IPS-11a (cell line): ENCODE measurements around the gene TMEM156.
"Not testable (repeated sequence)": the region's sequence is repeated elsewhere in the genome, so short reads cannot be mapped to it uniquely, and the experiment has no call there.

ENCODE experiments used
- H3K4me3 ChIP-seq: one replicate; pipeline ENCODE4 v1.5.1; 2013; ENCODE audit warnings: low read depth, low read length, control low read depth

The TMEM156 gene

DNA sequence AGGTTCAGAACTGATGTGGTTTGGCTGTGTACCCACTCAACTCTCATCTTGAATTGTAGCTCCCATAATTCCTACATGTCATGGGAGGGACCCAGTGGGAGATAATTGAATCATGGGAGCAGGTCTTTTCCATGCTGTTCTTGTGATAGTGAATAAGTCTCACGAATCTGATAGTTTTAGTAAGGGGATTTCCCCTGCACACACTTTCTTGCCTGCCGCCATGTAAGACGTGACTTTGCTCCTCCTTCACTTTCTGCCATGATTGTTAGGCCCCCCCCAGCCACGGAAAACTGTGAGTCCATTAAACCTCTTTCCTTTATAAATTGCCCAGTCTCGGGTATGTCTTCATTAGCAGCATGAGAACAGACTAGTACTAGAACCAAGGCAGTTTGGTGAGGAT lies 73.0 kb downstream of the TMEM156 start:
- H3K4me3 ChIP-seq: not testable (repeated sequence)

DNA sequence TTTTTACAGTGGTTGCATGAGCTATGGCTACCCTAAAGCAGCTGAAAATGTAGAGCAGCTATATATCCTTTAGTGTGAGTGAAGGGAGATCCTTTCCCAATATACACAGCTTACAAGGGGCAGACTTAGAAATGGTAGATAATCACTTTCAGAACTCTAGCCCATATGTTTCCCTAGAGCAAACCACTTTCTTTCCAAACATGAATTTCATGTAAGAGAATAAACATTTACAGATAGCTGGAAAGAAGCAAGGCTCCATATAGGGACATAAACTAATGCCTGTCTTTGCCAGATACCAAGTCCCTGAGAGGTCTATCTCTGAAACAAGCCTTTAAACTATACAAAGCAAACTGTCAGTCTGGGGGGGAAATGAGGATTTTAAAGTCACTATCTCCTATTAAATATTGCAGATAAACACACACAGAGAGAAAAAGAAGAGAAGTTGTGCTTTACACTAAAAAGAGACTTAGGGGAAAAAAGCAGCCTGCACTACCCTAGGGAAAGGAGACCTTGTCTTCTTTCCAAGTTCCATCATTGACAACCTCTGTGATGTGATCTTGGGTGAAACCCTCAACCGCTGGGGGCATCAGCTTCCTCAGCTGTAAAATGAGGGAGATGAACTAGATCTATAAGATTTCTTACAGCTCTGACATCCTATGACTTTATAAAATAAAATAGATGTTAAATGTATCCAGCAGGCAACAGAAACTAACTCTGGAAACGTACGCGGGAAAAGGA lies 73.6 kb downstream of the TMEM156 start:
- no peak overlapping the region for H3K4me3 ChIP-seq

DNA sequence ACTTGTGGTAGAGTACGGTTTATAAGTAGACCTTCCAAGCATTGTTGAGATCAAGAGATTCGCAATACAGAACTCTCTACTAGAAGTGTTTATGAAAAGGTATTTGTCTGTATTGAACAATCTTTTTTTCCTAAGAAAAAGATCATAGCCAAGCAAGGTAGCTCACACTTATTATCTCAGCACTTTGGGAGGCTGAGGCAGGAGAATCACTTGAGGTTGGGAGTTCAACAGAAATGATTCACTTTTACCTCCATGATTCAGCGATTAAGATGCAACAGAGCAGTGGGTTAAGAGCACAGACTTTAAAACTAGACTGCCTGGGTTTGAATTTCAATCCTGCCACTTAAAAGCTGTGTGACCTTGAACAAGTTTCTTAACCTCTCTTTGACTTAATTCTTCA lies 74.3 kb downstream of the TMEM156 start:
- H3K4me3 ChIP-seq: no peak overlapping the region

DNA sequence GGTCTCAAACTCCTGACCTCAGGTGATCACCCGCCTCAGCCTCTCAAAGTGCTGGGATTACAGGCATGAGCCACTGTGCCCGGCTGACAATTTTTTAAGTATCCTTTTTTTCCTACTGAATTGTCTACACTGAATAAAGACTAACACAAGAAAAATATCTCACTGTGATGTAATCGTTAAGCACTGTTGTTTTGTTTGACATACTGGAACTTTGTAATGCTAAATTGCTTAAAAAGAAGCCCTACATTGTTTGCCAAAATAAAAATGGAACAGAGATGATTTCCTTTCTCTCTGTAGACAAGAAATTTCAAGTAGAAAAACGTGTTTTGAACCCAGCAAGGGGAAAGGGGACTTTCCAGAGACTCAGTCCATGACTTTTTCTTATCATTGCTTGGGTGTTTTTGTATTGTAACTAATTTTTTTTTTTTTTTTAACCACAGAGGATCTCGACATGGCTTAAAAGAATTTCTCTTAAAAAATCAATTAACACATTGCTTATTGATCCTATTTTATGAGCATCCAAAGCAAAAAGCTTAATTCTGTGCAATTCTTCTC lies 74.9 kb downstream of the TMEM156 start:
- no peak overlapping the region for H3K4me3 ChIP-seq

DNA sequence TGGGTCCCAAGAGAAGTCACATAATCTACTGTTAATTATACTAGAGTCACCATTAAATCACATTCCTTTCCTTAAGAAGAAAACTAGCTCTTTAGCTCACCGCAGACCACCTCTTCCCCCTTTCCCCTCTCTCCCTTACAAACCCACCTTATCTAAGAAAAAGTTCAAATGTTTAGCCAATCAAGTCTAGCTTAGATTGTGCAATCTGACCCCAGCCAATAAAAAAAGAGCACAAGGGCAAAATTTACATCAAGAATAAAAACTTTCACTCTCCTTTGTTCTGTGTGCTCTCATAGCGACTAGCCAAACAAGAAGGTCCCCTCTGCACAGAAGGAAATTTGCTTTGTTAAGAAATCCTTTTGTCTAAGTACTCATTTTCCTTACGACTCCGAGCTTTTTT lies 76.3 kb downstream of the TMEM156 start:
- no peak overlapping the region for H3K4me3 ChIP-seq

DNA sequence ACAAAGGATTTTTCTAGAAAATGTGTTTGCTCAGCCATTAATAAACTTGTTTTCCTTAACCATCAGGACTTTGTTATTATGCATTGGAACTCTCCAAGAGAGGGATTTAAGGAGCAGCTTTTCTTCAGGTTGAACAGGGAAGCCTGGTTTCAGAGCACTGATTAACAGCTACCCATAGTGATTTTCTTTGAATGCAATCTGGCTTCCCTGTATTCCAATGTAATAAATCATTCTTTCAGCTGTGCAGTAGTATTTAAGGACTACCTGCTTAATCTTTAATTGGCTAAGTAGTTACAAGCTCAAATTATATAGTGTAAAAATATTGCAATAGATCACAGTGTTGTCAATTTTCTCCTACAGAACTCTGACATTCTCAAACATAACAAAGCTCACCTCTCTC lies 77.5 kb downstream of the TMEM156 start:
- no peak overlapping the region for H3K4me3 ChIP-seq

DNA sequence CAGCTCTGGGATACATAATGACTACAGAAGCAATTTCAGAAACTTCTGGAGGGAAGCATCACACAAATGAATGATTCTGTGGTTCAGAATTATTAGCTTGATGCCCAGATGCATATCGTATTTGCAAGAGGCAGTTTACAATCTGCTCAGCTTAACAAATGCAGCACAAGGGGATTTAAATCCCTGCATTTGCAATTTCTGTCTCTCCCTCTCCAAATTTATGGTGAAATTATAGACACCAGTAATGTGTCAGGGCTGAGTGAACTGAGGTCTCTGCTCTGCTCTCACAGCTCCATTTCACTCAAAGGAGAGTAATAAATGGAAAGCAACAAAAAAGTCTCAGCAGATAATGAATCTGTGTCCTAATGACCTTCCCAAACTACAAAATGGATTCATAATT lies 80.2 kb downstream of the TMEM156 start:
- no peak overlapping the region for H3K4me3 ChIP-seq

DNA sequence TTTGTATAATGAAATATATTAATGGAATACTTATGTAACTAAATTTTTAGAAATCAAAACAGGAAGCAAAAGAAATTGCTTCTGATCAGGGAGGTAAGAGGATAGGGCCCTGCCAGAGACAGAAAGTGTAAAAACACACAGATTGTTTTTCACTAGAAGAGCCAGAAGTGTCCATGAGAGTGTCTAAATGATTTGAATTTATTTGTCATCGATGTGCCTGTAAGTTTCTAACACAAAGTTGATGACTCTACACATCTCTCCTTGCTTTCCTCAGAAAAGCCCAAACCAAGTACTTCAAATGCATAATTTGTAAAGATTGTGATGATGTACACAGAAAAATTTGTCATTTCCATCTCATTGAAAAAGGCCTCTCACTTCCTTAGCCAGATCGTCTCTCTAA lies 80.6 kb downstream of the TMEM156 start:
- H3K4me3 ChIP-seq: no peak overlapping the region

DNA sequence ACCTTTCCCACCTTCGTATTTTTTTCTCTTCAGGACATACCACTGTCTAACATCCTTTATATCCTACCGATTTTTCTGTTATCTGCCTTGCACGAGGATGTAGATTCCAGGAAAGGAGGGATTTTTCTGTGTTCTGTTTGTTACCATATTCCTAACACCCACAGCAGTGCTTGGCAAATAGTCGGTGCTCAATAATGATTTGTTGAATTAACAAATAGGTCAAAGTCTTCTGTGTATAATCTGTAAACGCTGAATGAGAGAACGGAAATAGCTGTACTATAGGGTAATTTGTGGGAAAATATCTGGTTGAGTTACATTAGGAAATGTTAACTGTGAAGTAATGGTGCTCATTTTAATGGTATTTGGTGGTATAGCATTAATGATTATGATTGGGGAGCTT lies 81.5 kb downstream of the TMEM156 start:
- H3K4me3 ChIP-seq: no peak overlapping the region

DNA sequence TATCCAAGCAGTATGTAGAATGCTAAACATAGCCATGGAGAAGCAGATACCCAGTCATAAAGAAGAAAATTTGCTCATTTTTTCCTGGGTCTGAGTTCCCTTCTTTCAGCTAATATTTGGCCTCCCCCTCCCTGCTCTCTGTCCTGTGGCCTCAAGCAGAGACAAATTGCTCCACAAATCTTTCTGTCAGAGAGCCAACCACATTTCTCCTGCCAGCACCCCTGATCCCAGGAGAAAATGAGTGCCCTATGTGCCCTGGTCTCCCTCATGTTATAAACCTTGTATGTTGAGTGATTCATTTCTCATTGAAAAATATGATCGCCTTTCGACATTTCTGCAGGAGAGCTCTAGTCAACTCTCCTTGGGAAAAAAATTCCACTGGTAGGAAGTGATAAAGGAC lies 82.0 kb downstream of the TMEM156 start:
- no peak overlapping the region for H3K4me3 ChIP-seq

DNA sequence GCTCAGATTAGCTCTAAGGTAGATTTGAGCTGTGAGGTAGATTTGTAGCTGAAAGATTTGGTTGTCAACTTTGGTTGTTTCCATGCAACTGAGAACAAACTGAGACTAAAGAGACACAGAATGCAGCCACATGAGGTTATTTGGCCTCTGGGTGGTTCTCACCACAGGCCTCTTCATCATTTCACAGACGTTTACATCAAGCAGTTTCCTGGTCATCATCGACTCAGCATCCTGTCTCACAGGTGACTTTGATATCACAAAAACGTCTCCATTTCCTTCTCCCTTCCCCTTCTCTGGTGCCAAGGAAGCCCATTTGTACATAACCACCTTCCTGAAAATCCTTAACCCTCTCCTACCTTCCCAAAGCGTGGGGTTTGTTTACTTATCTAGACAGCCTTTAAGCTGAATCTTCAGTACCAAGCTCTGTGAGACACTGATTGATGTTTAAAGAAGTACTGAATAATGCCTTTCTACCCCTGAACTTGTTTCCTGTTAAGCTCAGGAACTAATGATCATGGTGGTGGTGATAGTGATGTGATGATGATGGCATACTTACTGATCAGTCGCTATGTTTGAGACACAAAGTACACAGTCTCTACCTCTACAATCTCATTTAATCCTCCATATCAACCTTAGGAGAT lies 82.7 kb downstream of the TMEM156 start:
- H3K4me3 ChIP-seq: no peak overlapping the region

DNA sequence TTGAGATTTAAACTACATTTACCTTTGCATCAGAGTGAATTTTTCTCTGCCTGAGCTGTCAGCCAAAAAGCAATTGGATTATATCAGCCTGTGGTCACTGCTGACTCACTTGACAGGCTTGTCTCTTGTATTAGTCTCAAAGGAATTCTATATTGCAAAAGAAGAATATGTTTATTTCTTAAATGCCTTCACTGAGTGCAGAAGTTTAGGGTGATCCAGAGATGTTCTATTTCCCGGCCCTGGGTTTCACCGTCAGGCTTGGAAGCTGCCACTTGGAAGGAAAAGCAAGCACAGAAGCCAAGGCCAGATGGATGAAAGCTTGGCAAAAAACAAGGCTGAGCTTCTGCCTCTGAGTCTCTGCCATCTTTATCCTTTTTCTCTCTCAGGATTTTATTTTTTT lies 83.7 kb downstream of the TMEM156 start:
- no peak overlapping the region for H3K4me3 ChIP-seq

DNA sequence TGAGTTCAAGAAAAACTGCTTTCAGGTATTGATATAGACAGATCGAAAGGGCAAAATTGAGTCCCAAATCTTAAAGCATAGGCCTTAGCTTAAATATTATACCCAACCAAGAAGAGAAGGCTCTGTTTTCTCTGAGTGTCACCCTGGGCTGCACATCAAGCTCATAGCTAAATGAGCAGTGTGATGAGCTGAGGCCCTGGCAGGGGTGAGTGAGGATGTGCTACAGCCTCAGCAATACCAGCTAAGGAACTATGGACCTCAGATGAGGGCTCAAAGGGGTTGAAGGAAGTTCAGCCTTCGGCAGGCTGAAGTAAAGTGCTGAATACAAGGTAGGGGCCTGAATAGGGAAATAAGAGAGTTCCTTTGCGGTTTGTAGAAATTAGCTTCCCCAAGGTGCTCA lies 85.3 kb downstream of the TMEM156 start:
- H3K4me3 ChIP-seq: no peak overlapping the region

DNA sequence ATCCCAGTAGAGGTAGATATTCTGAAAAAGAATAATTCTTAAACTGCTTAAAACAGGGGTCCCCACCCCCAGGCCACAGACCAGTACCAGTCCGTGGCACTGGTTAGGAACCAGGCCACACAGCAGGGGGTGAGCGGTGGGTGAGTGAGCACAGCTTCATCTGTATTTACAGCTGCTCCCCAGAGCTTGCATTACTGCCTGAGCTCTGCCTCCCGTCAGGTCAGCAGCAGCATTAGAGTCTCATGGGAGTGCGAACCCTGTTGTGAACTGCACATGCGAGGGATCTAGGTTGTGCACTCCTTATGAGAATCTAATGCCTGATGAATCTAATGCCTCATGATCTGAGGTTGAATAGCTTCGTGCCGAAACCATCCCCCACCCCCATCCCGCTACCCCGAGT lies 87.8 kb downstream of the TMEM156 start:
- H3K4me3 ChIP-seq: no peak overlapping the region

DNA sequence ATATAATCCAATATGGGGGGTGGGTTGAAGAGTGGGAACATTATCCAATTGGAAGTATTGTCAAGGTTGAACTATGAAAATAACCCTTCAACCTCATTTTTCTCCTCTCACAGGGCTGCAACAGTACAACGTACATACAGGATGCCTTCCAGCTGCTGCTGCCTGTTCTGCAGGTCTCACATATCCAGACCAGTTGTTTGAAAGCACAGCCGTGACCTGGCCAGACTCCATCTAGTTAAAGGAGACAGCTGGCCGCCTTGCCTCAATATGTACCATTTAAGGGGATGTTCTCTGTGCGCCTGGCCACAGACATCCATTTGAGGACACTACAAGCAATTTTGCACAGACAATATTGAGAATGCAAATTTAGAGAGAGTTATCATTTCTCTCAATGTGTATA lies 88.9 kb downstream of the TMEM156 start:
- no peak overlapping the region for H3K4me3 ChIP-seq

DNA sequence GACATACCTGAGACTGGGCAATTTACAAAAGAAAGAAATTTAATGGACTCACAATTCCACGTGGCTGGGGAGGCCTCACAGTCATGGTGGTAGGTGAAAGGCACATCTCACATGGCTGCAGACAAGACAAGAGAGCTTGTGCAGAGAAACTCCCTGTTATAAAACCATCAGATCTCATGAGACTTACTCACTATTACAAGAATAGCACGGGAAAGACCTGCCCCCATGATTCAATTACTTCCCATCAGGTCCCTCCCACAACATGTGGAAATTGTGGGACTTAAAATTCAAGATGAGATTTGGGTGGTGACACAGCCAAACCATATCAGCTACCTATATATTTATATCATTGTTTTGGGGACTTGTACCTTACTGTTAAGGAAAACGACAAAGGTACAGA lies 90.3 kb downstream of the TMEM156 start:
- H3K4me3 ChIP-seq: not testable (repeated sequence)

DNA sequence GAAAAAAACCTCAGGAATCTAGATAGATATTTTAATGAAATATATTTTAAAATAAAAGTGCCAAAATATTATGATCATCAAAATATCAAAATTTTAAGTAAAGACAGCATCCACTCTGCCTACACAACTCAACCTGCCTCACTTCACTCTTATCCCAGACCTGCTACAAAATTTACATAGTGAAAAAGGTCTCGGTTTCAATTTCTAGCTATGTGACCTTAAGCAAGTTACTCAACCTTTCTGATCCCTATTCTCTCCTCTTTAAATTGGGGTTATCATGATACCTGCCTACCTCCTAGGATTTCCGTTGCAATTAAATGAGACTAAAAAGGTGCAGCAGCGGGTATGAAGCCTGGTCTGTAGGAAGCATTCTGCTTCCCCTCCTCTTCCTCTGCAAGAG lies 91.7 kb downstream of the TMEM156 start:
- no peak overlapping the region for H3K4me3 ChIP-seq

DNA sequence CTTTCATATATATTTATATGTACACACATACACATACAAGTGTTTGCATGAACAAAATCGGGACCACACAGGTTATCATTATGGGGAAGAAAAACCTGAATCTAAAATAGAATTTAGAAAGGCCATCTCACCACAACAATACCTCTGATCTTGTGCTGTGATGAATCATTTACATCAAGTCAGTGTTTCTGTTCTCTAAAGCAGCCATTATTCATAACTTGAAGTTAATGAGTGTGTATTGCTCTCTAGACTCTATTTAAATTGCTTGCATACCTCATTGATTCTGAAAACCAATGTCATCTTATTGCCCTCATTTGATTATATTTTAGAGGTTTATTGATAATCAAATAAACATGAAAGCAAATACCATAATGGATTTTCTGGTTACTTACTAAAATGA lies 93.0 kb downstream of the TMEM156 start:
- no peak overlapping the region for H3K4me3 ChIP-seq

DNA sequence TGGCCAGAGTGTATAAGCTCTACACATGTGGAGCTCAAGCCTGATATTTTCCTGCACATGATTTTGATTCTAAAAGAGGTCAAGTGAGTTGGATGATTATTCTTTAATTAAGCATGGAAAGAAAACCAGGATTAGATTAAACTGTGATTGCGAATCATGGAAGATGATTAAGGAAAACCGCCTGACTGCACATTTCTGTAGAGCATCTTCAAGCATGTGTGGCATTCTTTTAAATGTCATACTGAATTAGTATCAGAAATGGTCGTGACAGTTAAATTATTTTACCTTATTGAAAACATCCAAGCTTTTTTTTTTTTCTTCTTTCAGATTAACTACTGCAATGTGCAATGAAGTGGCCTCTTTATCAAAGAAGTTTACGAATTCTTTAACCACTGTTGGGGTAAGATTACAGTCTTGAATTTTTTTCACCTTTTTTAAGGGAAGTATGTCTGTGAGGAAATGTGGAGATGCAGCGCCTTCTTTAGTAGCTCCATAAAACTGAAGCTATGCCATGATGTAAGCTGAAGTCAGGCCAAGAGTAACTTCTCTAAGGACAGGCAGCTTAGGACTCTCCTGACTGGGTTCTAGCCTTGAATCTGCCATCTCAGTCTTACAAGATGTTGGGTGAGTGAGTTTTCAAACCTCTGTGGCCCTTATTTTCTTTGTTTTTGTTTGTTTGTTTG lies 96.7 kb downstream of the TMEM156 start:
- H3K4me3 ChIP-seq: no peak overlapping the region

DNA sequence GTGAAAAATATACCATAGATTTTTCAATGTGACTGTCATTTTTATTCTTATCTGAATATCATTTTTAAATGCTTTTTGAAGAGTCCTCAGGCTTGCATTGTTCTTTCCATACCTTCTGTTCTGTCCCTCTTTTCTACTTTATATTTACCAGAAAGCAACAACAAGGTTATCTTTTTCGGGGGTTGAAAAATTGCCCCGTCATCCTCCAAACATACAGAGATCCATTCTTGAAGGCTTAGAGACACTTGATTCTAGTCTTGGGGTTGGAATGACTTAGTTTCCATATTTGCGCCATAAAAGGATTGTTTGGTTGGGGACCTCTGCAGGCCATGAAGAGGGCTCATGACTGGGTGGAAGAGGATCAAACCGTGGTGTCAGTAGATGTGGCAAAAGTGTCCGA lies 101.1 kb downstream of the TMEM156 start:
- no peak overlapping the region for H3K4me3 ChIP-seq

DNA sequence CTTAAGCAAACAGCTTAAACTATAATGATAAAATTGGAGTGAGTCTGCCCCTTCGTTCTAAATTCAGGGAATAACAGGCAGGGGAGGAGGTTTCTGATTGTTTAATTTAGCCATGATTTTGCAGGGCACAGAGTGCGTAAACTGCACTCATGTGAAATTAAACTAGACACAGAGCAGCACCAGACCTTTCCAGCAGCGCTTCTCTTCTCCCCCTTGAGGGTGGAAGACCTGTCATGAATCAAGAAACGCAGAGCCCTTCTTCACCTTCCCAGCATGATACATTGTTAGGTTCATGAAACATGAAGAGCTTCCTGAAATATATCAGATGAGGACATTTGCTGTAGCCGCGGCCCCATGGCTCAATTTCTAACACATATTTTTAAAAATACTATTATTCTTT lies 101.5 kb downstream of the TMEM156 start:
- H3K4me3 ChIP-seq: no peak overlapping the region

DNA sequence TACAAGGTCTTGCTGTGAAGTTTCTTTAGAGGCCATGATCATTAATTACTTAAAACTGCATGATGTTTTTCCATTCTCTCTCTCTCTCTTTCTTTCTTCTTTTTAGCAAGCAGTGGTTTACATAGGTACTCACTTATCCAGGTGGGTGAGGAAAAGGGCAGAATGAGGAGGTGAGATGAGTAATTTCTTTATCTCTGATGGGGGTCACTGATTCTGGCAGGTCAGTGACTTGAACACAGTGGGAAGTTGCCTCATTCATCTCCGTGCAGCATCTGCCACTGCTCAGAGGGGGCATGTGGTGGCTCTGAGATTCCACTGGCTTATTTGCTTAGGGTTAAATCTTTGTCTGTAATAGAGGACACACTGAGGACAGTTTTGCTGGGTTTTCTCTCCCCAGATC lies 102.0 kb downstream of the TMEM156 start:
- no peak overlapping the region for H3K4me3 ChIP-seq
